BLaER1 (cell line): Measurements from ENCODE around the gene RASSF3.

Experiments
- H3K27ac ChIP-seq: shearing (Covaris generic); formaldehyde crosslinking; 2 replicates; pipeline ENCODE4 v1.8.1; 2022
- H3K27me3 ChIP-seq: shearing (Covaris generic); formaldehyde crosslinking; 2 replicates; pipeline ENCODE4 v1.8.1; 2022
- H3K36me3 ChIP-seq: shearing (Covaris generic); formaldehyde crosslinking; 2 replicates; pipeline ENCODE4 v1.8.1; 2022
- H3K4me1 ChIP-seq: shearing (Covaris generic); formaldehyde crosslinking; 2 replicates; pipeline ENCODE4 v1.8.1; 2022
- H3K4me2 ChIP-seq: shearing (Covaris generic); formaldehyde crosslinking; 2 replicates; pipeline ENCODE4 v1.8.1; 2022
- H3K4me3 ChIP-seq: shearing (Covaris generic); formaldehyde crosslinking; 2 replicates; pipeline ENCODE4 v1.8.1; 2022
- H3K9ac ChIP-seq: shearing (Covaris generic); formaldehyde crosslinking; 2 replicates; pipeline ENCODE4 v1.8.1; 2022
- H3K9me3 ChIP-seq: shearing (Covaris generic); formaldehyde crosslinking; 2 replicates; pipeline ENCODE4 v1.8.1; 2022
- H4K20me1 ChIP-seq: shearing (Covaris generic); formaldehyde crosslinking; 2 replicates; pipeline ENCODE4 v1.8.1; 2022
- Cebpa-rat ChIP-seq: shearing (Covaris generic); IDR thresholded peaks from 2 replicates; pipeline ENCODE4 v1.8.1; 2022

RASSF3 gene

GRCh38 chr12:64675795-64676194 lies 65.5 kb downstream of the RASSF3 start:
- TF ChIP-seq Cebpa-rat: no peak
- H3K36me3 ChIP-seq: no peaks in the 10 kb centered on the region
- H3K9me3 ChIP-seq: no peaks in the 10 kb centered on the region
- H3K27ac ChIP-seq: no peak overlapping the region
- no peak overlapping the region for H3K4me3 ChIP-seq
- H3K27me3 ChIP-seq: no peaks in the 10 kb centered on the region
- peaks cover 83% of the 10 kb centered on the region for H3K4me1 ChIP-seq
- peaks cover 33% of the 10 kb centered on the region for H4K20me1 ChIP-seq
- H3K4me2 ChIP-seq: no peak overlapping the region
- H3K9ac ChIP-seq: no peak overlapping the region

GRCh38 chr12:64678248-64678647 lies 68.0 kb downstream of the RASSF3 start:
- Histone ChIP-seq H4K20me1 (peaks cover 28% of the 10 kb centered on the region), H3K27ac (no peak overlapping the region), H3K4me3 (no peak overlapping the region), H3K4me2 (no peak overlapping the region), H3K9ac (no peak overlapping the region), H3K4me1 (peaks cover 83% of the 10 kb centered on the region), H3K27me3 (no peaks in the 10 kb centered on the region), H3K9me3 (no peaks in the 10 kb centered on the region), H3K36me3 (no peaks in the 10 kb centered on the region)
- no peak for TF ChIP-seq Cebpa-rat

- peak overlapping the region; percentile 74; the same call in 1 of the 2 replicates for H3K27ac ChIP-seq
- no peaks in the 10 kb centered on the region for H3K36me3 ChIP-seq
- H3K9ac ChIP-seq: no peak overlapping the region
- no peak for TF ChIP-seq Cebpa-rat
- H3K4me1 ChIP-seq: peaks cover 83% of the 10 kb centered on the region
- H4K20me1 ChIP-seq: peaks cover 28% of the 10 kb centered on the region
- no peaks in the 10 kb centered on the region for H3K9me3 ChIP-seq
- H3K4me3 ChIP-seq: no peak overlapping the region
- peak overlapping the region; percentile 66; the same call in 1 of the 2 replicates for H3K4me2 ChIP-seq
- H3K27me3 ChIP-seq: no peaks in the 10 kb centered on the region
Observed at GRCh38 chr12:64678835-64679234, 68.5 kb downstream of the RASSF3 start.

GRCh38 chr12:64679487-64680001 lies 69.2 kb downstream of the RASSF3 start:
- Histone ChIP-seq H3K4me1 (peaks cover 83% of the 10 kb centered on the region), H3K4me3 (no peak overlapping the region), H4K20me1 (peaks cover 24% of the 10 kb centered on the region), H3K27me3 (no peaks in the 10 kb centered on the region), H3K9me3 (no peaks in the 10 kb centered on the region), H3K27ac (peak overlapping the region; percentile 74), H3K36me3 (no peaks in the 10 kb centered on the region), H3K9ac (peak overlapping the region; percentile 28; the same call in 1 of the 2 replicates), H3K4me2 (peak overlapping the region; percentile 66)
- no peak for TF ChIP-seq Cebpa-rat

GRCh38 chr12:64680235-64680634 lies 69.9 kb downstream of the RASSF3 start:
- H3K9me3 ChIP-seq: no peaks in the 10 kb centered on the region
- H3K27me3 ChIP-seq: no peaks in the 10 kb centered on the region
- H4K20me1 ChIP-seq: peaks cover 23% of the 10 kb centered on the region
- TF ChIP-seq Cebpa-rat: no peak
- H3K36me3 ChIP-seq: peaks cover 3% of the 10 kb centered on the region
- peak overlapping the region; percentile 28; the same call in 1 of the 2 replicates for H3K9ac ChIP-seq
- peak overlapping the region; percentile 74 for H3K27ac ChIP-seq
- H3K4me1 ChIP-seq: peaks cover 87% of the 10 kb centered on the region
- peak overlapping the region; percentile 66 for H3K4me2 ChIP-seq
- H3K4me3 ChIP-seq: no peak overlapping the region

GRCh38 chr12:64681200-64682052 lies 71.1 kb downstream of the RASSF3 start:
- Histone ChIP-seq H3K4me2 (peak overlapping the region; percentile 66), H3K9me3 (no peaks in the 10 kb centered on the region), H3K9ac (no peak overlapping the region), H3K4me1 (peaks cover 91% of the 10 kb centered on the region), H3K27me3 (no peaks in the 10 kb centered on the region), H3K4me3 (no peak overlapping the region), H3K27ac (no peak overlapping the region), H3K36me3 (peaks cover 15% of the 10 kb centered on the region), H4K20me1 (peaks cover 23% of the 10 kb centered on the region)
- no peak for TF ChIP-seq Cebpa-rat

GRCh38 chr12:64682572-64683277 lies 72.4 kb downstream of the RASSF3 start:
- H3K27me3 ChIP-seq: no peaks in the 10 kb centered on the region
- H3K4me1 ChIP-seq: peaks cover 91% of the 10 kb centered on the region
- peak overlapping the region; percentile 52 for H3K4me2 ChIP-seq
- peaks cover 16% of the 10 kb centered on the region for H4K20me1 ChIP-seq
- no peak overlapping the region for H3K4me3 ChIP-seq
- H3K36me3 ChIP-seq: peaks cover 26% of the 10 kb centered on the region
- no peak overlapping the region for H3K9ac ChIP-seq
- H3K27ac ChIP-seq: no peak overlapping the region
- no peak for TF ChIP-seq Cebpa-rat
- no peaks in the 10 kb centered on the region for H3K9me3 ChIP-seq

- Histone ChIP-seq H3K27ac (no peak overlapping the region), H3K9me3 (no peaks in the 10 kb centered on the region)
Observed at GRCh38 chr12:64683816-64684543, 73.7 kb downstream of the RASSF3 start.

GRCh38 chr12:64685050-64685449 lies 74.8 kb downstream of the RASSF3 start:
- peaks cover 87% of the 10 kb centered on the region for H3K4me1 ChIP-seq
- no peak overlapping the region for H3K4me3 ChIP-seq
- H3K36me3 ChIP-seq: peaks cover 41% of the 10 kb centered on the region
- H4K20me1 ChIP-seq: peaks cover 16% of the 10 kb centered on the region
- H3K27ac ChIP-seq: no peak overlapping the region
- peak overlapping the region; percentile 52 for H3K4me2 ChIP-seq
- no peaks in the 10 kb centered on the region for H3K27me3 ChIP-seq
- no peak overlapping the region for H3K9ac ChIP-seq
- TF ChIP-seq Cebpa-rat: no peak
- no peaks in the 10 kb centered on the region for H3K9me3 ChIP-seq

More at GRCh38 chr12:64683816-64684543, 73.7 kb downstream of the RASSF3 start:
- no peak overlapping the region for H3K4me3 ChIP-seq
- H3K4me2 ChIP-seq: peak overlapping the region; percentile 52
- H4K20me1 ChIP-seq: peaks cover 16% of the 10 kb centered on the region
- no peak overlapping the region for H3K9ac ChIP-seq
- peaks cover 38% of the 10 kb centered on the region for H3K36me3 ChIP-seq
- no peaks in the 10 kb centered on the region for H3K27me3 ChIP-seq
- no peak for TF ChIP-seq Cebpa-rat
- H3K4me1 ChIP-seq: peaks cover 97% of the 10 kb centered on the region
